Nucleus accumbens (tissue), 56 donors: ENCODE results near the gene TENM3.

ENCODE experiments used
- DNase-seq, 56 donors: peaks; one replicate each; lab custom pipeline; 2025; lab: John Stamatoyannopoulos, UW

TENM3 gene

GRCh38 chr4:182547435-182547834 is 304.2 kb downstream of the TENM3 start:
- no peak for DNase-seq

GRCh38 chr4:182548156-182548555 is 305.0 kb downstream of the TENM3 start:
- DNase-seq = no peak

- no peak for DNase-seq
These were observed 306.2 kb downstream of the TENM3 start for GRCh38 chr4:182549356-182549755.

- no peak for DNase-seq
These were observed 309.7 kb downstream of the TENM3 start for GRCh38 chr4:182552948-182553347.

DNA sequence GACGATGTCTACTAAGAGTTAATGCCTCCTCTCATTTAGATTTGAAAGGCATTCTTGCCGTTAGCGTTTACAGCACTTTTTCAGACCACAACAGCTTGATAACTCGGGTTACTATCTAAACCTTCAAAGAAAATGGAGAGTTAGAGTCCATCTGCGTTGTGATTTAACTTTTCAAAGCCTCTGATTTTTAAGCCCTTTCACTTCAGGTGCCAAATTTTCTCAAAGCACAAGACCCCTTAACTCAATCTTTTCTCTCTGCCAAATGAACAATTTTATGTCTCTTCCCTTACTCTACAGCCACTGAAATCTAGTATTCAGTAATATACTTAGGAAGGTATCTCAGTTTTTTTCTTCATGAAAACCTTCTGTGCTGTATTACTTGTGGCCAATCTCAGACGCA is 310.5 kb downstream of the TENM3 start:
- no peak for DNase-seq

DNA sequence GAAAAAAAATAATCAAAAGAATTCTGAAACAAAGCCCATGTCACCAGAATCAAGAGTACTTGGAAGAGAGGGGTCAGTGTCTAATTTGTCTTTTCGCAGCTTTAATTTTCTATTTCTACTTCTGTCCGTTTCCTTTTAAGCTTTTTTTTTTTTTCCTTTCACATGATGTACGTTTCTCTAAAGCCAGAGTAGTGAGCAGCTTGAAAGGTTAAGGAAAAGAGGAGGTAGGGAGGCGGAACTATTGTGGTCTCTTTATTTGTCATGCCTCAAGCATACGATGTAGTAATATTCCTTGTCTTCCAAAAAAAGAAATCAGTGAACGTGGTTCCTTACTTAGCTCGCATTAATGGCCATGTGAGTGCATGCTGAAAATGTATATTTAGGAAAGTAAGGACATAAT is 311.5 kb downstream of the TENM3 start:
- no peak for DNase-seq

- DNase-seq = peak in 1 of 56 donors; percentile 12
These were observed 312.8 kb downstream of the TENM3 start for GRCh38 chr4:182555997-182556418.

GRCh38 chr4:182556580-182556979 is 313.4 kb downstream of the TENM3 start:
- no peak for DNase-seq

- DNase-seq = no peak
These were observed 317.2 kb downstream of the TENM3 start for GRCh38 chr4:182560358-182560757.

DNA sequence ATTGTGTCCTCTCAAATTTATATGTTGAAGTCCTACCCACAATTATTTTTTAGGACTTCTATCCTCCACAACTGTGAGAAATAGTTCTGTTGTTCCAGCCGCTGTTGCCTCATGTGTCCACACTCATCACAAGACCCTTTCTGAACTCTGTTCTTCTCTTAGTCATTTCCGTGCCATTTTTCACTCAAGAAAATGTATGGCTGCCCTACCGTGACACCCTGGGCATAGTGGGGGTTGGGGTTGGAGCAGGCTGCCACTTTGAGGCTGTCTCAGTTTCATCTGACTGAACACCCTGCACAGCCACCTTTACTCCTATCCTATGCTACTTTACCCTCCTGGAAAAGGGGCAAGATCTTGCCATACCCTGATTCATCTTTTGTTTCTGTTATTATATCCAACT is 319.1 kb downstream of the TENM3 start:
- no peak for DNase-seq

GRCh38 chr4:182564724-182565369 is 321.6 kb downstream of the TENM3 start:
- no peak for DNase-seq

DNA sequence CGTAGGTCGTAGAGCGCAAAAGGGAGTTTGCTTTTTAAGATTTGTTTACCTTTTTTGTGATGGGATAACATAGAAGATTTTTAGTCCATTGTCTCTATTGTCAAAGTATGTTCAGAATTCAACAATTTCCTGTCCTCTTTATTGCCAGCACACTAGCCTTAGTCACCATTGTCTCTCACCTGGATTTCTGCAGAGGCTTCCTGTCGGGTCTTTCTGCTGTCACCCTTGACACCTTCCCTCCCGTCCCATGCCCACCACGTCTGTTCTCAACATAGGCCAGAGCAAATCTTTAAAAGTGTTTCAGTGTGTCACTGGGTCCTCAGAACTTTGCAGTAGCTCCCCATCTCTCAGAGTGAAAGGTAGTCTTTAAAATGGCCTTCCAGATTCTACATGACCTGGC is 323.9 kb downstream of the TENM3 start:
- no peak for DNase-seq

GRCh38 chr4:182569561-182569960 is 326.4 kb downstream of the TENM3 start:
- DNase-seq = no peak

DNA sequence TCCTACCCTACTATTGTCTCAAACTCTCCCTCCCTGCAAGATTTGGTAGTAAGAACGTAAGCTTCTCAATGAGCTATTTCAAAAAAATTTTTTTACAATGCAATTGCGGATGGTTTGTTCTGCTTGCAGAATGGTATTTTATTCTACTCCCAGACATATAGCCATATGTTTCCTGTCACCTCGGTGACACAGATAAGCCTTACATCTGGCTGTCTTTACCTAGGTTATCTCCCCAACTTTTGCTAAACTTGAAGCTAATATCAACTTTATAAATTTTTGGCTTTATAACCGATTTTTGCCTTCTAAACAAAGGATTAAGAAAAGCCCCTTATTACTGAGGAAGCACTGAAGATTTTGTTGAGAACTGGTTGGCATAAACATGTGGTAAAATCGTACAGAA is 331.5 kb downstream of the TENM3 start:
- no peak for DNase-seq

GRCh38 chr4:182575225-182575624 is 332.0 kb downstream of the TENM3 start:
- DNase-seq = no peak

GRCh38 chr4:182576601-182577289 is 333.5 kb downstream of the TENM3 start:
- DNase-seq = peak in 2 of 56 donors; percentile 3 to 5

DNA sequence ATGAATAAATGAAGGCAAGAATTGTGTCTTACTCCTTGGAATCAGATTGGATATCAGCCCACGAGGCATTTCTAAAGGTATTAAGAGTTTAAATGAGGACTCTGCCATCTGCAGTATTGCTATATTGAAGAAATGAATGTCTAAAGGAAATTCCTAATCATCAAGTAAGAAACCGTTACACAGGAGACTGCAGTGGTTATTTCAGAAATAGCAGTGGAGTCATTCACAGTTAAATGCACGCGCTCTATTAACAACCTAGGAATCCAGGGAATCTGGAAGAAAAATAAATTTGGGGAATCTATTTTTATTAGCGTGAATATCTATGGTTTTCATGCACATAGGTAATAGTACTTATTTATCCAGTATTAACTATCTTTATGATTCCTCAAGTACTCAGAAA is 334.2 kb downstream of the TENM3 start:
- DNase-seq = no peak

- no peak for DNase-seq
These were observed 335.2 kb downstream of the TENM3 start for GRCh38 chr4:182578402-182578801.

DNA sequence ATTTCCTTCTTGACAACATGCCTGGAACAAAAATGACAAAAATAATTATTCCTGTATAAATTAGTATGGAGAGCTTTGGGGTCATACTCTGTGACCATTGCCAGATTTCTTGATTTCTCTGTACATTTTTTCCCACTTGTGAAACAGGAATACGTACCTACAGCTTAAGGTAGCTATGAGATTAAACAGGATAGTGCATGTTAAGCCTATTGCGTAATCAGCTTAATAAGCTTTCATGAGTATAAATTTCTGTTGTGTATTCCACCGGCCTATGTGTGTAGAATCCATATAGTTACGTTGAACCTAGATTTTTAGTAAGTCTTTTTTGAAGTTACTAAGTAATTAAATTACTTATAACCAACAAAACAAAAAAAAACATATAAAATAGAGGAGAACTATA is 339.0 kb downstream of the TENM3 start:
- no peak for DNase-seq

- DNase-seq = no peak
These were observed 340.7 kb downstream of the TENM3 start for GRCh38 chr4:182583703-182584415.

DNA sequence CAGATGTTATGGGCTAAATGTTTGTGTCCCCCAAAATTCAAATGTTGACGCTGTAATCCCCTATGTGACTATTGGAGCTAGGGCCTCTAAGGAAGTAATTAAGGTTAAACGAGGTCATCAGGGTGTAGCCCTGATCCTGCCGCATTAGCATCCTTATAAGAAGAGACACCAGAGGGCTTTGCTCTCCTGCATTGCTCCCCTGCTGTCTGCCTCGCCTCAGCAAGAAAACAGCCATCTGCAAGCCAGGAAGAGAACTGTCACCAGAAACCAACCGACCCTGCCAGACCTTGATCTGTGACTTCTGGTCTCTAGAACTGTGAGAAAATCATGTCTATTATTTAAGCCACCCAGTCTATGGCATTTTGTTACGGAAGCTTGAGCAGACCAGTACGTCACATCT is 342.1 kb downstream of the TENM3 start:
- no peak for DNase-seq

DNA sequence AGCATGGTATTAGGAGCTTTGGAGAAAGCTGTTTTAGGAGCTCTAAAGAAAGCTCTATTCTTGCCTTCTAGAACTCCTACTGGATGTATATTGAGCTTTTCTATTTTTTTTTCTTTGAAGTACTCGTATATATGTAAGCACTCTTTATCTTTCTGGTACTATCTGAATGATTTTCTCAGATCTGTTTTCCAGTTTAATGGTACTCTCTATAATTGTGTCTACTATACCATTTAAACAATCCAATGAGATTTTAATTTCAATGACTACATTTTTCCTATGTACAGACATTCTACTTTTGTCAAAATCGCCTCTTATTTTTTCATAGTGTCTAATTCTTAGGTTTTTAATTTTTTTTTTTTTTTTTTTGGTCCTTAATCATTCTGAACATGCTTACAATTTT is 345.9 kb downstream of the TENM3 start:
- no peak for DNase-seq
